Liver (tissue), 3 donors: ENCODE results near the gene CKM.

Source experiments
- CTCF ChIP-seq: fragments of 150-350 bp; IDR thresholded peaks from 2 replicates; pipeline ENCODE4 v1.5.1; 2017; ENCODE audit warnings: improper control_type of control experiment, low read depth, low read length; ENCODE audit not compliant: missing input control
- EGR1 ChIP-seq, 2 donors: IDR thresholded peaks; 2 replicates each; pipeline ENCODE4 v1.6.1; 2016 to 2018; ENCODE audit warnings: antibody characterized with exemption in 2 of 2, low read depth in 2 of 2
- HNF4A ChIP-seq, 2 donors: conservative IDR thresholded peaks; 2 replicates each; pipeline ENCODE4 v1.6.1; 2016; ENCODE audit warnings: antibody characterized with exemption in 2 of 2, mild to moderate bottlenecking in 2 of 2
- JUND ChIP-seq, 2 donors: IDR thresholded peaks; 2 replicates each; pipeline ENCODE4 v1.6.1; 2016; ENCODE audit warnings: antibody characterized with exemption in 2 of 2
- MAX ChIP-seq: IDR thresholded peaks from 2 replicates; pipeline ENCODE4 v1.6.1; 2016; ENCODE audit warnings: antibody characterized with exemption
- NR2F2 ChIP-seq: IDR thresholded peaks from 2 replicates; pipeline ENCODE4 v1.6.1; 2016; ENCODE audit warnings: antibody characterized with exemption
- RAD21 ChIP-seq, 2 donors: IDR thresholded peaks; 2 replicates each; pipeline ENCODE4 v1.6.1; 2016; ENCODE audit warnings: antibody characterized with exemption in 2 of 2, mild to moderate bottlenecking in 2 of 2
- REST ChIP-seq: IDR thresholded peaks from 2 replicates; pipeline ENCODE4 v1.6.1; 2016; ENCODE audit warnings: antibody characterized with exemption, mild to moderate bottlenecking
- RXRA ChIP-seq, 2 donors: IDR thresholded peaks; 2 replicates each; pipeline ENCODE4 v1.6.1; 2017 to 2018; ENCODE audit warnings: antibody characterized with exemption in 2 of 2, mild to moderate bottlenecking in 1 of 2
- SP1 ChIP-seq: IDR thresholded peaks from 2 replicates; pipeline ENCODE4 v1.6.1; 2018; ENCODE audit warnings: antibody characterized with exemption, mild to moderate bottlenecking
- TAF1 ChIP-seq: conservative IDR thresholded peaks from 2 replicates; pipeline ENCODE4 v1.6.1; 2016; ENCODE audit warnings: antibody characterized with exemption, mild to moderate bottlenecking
- YY1 ChIP-seq: IDR thresholded peaks from 2 replicates; pipeline ENCODE4 v1.6.1; 2016; ENCODE audit warnings: antibody characterized with exemption, mild to moderate bottlenecking
- ZBTB33 ChIP-seq: IDR thresholded peaks from 2 replicates; pipeline ENCODE4 v1.6.1; 2016; ENCODE audit warnings: antibody characterized with exemption
- TF ChIP-seq, protein P1 (sequence below): IDR thresholded peaks from 2 replicates; pipeline ENCODE4 v1.6.1; 2016; ENCODE audit warnings: antibody characterized with exemption
- donor health status: healthy.
- donor health status: healthy.

- TF ChIP-seq CTCF, result no peak
- TF ChIP-seq MAX, result no peak
- no peak for TF ChIP-seq TAF1
- TF ChIP-seq EGR1 (IDR thresholded peaks at IDR 0.05; ENCODE audit: low read depth in 2 of 2), result no peak
- no peak for TF ChIP-seq RAD21 (IDR thresholded peaks at IDR 0.05)
- no peak for TF ChIP-seq SP1
- TF ChIP-seq ZBTB33, result no peak
- TF ChIP-seq NR2F2, result no peak
- no peak for TF ChIP-seq YY1
- TF ChIP-seq HNF4A (conservative IDR thresholded peaks at IDR 0.05), result no peak
- TF ChIP-seq JUND (IDR thresholded peaks at IDR 0.05), result no peak
- no peak for TF ChIP-seq REST
- TF ChIP-seq, protein P1, sequence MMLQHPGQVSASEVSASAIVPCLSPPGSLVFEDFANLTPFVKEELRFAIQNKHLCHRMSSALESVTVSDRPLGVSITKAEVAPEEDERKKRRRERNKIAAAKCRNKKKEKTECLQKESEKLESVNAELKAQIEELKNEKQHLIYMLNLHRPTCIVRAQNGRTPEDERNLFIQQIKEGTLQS, result no peak
- TF ChIP-seq RXRA (IDR thresholded peaks at IDR 0.05), result no peak
These were observed 46.2 kb upstream of the CKM start for GRCh38 chr19:45368737-45369340.
